Stomach smooth muscle (tissue), 2 donors: Measurements from ENCODE around the gene ZNF335.

ENCODE experiments used
- H3K27ac ChIP-seq: one replicate; pipeline ENCODE4 v1.7.0; 2013; ENCODE audit warnings: mild to moderate bottlenecking, low read length, inconsistent platforms
- H3K27me3 ChIP-seq, 2 donors: one replicate each; pipeline ENCODE4 v1.7.0; 2013; ENCODE audit warnings: low read length in 2 of 2; ENCODE audit not compliant: insufficient read depth in 2 of 2, control insufficient read depth in 1 of 2
- H3K36me3 ChIP-seq, 2 donors: one replicate each; pipeline ENCODE4 v1.7.0; 2013; ENCODE audit warnings: low read length in 2 of 2; ENCODE audit not compliant: control insufficient read depth in 2 of 2, insufficient read depth in 2 of 2
- H3K4me1 ChIP-seq: one replicate; pipeline ENCODE4 v1.7.0; 2013; ENCODE audit warnings: low read length; ENCODE audit not compliant: control insufficient read depth, insufficient read depth
- H3K4me3 ChIP-seq, 2 donors: one replicate each; pipeline ENCODE4 v1.7.0; 2013; ENCODE audit warnings: low read length in 2 of 2
- H3K9ac ChIP-seq, 2 donors: one replicate each; pipeline ENCODE4 v1.7.0; 2013; ENCODE audit warnings: low read length in 2 of 2, mild to moderate bottlenecking in 1 of 2
- H3K9me3 ChIP-seq, 2 donors: one replicate each; pipeline ENCODE4 v1.7.0; 2013; ENCODE audit warnings: low read length in 2 of 2; ENCODE audit not compliant: control insufficient read depth in 2 of 2
- donor health status: healthy.
- donor health status: Pancreatic carcinoma.

Gene ZNF335

GRCh38 chr20:45926731-45927070 is 45.3 kb downstream of the ZNF335 start:
- no peak overlapping the region for H3K9ac ChIP-seq
- no peaks in the 10 kb centered on the region for H3K9me3 ChIP-seq
- H3K36me3 ChIP-seq: no peaks in the 10 kb centered on the region
- H3K4me1 ChIP-seq: peaks cover 10% of the 10 kb centered on the region
- H3K27ac ChIP-seq: no peak overlapping the region
- H3K4me3 ChIP-seq: no peak overlapping the region
- H3K27me3 ChIP-seq: no peaks in the 10 kb centered on the region

DNA sequence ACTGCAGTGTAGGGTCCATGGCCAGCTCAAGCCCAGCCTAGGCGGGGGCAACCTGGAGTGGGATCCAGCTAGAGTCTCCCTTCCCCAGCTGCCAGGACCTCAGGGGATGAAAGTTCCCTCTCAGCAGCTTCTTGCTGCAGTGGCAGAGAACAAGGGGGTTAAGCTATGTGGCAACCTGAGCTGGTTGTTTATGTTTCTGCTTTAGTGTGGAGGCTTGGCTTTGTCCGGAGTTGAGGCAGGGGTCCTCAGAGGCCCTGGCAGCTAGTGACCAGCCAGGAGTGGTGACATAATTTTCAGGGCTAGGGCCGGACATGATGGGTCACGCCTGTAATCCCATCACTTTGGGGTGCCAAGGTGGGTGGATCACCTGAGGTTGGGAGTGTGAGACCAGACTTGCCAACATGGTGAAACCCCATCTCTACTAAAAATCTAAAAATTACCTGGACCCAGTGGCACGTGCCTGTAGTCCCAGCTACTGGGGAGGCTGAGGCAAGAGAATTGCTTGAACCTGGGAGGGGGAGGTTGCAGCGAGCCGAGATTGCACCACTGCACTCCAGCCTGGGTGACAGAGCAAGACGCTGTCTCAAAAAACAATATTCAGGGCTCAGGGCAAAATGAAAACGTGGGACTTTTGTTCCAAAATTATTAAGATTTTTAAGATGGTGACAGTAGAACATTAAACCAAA is 46.0 kb downstream of the ZNF335 start:
- no peaks in the 10 kb centered on the region for H3K27me3 ChIP-seq
- no peaks in the 10 kb centered on the region for H3K36me3 ChIP-seq
- no peak overlapping the region for H3K27ac ChIP-seq
- peaks cover 10% of the 10 kb centered on the region for H3K4me1 ChIP-seq
- H3K9ac ChIP-seq: no peak overlapping the region
- H3K9me3 ChIP-seq: no peaks in the 10 kb centered on the region
- H3K4me3 ChIP-seq: no peak overlapping the region

GRCh38 chr20:45924391-45925261 is 47.4 kb downstream of the ZNF335 start:
- Histone ChIP-seq H3K9ac (peak overlapping the region in 1 of 2 donors; percentile 4), H3K4me3 (no peak overlapping the region)

DNA sequence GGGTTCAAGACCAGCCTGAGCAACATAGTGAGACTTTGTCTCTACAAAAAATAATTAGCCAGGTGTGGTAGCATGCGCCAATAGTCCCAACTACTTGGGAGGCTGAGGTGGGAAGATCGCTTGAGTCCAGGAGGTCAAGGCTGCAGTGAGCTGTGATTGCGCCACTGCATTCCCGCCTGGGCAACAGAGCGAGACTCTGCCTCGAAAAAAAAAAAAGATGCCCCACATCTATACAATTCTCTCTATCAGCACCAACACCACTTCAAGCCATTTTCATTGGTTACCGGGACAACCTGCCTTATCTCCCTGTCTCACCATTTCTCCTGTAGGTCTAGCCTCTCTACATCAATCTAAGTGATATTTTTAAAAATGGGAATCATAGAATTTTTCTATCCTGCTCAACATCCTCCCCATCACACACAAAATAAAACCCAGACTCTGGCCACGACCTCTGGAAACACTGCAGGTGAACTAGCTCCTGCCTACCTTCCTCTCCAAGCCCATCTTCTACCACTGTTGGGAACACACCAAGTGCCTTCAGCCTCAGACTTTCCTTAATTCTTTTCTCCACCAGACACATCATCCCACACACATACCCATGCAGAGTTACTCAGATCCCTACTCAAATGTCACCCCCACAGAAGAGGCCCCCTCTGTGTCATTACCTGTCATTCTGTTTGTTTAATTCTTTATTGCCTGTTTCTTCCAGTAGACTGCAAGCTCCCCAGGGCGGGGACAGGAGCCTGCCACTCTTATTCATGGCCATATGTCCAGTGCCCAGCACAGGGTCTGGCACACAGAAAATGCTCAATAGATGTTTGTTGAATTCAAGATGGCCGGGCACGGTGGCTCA is 50.4 kb downstream of the ZNF335 start:
- H3K27ac ChIP-seq: no peak overlapping the region
- H3K9ac ChIP-seq: no peak overlapping the region
- no peak overlapping the region for H3K4me3 ChIP-seq
- peaks cover 0 to 3% of the 10 kb centered on the region in 2 donors for H3K27me3 ChIP-seq
- H3K9me3 ChIP-seq: no peaks in the 10 kb centered on the region
- no peaks in the 10 kb centered on the region for H3K36me3 ChIP-seq
- peaks cover 14% of the 10 kb centered on the region for H3K4me1 ChIP-seq

More at GRCh38 chr20:45924391-45925261, 47.4 kb downstream of the ZNF335 start:
- Histone ChIP-seq H3K9me3 (no peaks in the 10 kb centered on the region), H3K27ac (no peak overlapping the region), H3K4me1 (peaks cover 11% of the 10 kb centered on the region), H3K36me3 (no peaks in the 10 kb centered on the region), H3K27me3 (no peaks in the 10 kb centered on the region)

- peak overlapping the region; percentile 46 for H3K27ac ChIP-seq
- H3K4me1 ChIP-seq: peaks cover 14% of the 10 kb centered on the region
- H3K36me3 ChIP-seq: no peaks in the 10 kb centered on the region
- H3K27me3 ChIP-seq: peaks cover 0 to 3% of the 10 kb centered on the region in 2 donors
- H3K9ac ChIP-seq: no peak overlapping the region
- H3K4me3 ChIP-seq: no peak overlapping the region
- H3K9me3 ChIP-seq: no peaks in the 10 kb centered on the region
Observed at GRCh38 chr20:45920462-45921336, 51.3 kb downstream of the ZNF335 start.

DNA sequence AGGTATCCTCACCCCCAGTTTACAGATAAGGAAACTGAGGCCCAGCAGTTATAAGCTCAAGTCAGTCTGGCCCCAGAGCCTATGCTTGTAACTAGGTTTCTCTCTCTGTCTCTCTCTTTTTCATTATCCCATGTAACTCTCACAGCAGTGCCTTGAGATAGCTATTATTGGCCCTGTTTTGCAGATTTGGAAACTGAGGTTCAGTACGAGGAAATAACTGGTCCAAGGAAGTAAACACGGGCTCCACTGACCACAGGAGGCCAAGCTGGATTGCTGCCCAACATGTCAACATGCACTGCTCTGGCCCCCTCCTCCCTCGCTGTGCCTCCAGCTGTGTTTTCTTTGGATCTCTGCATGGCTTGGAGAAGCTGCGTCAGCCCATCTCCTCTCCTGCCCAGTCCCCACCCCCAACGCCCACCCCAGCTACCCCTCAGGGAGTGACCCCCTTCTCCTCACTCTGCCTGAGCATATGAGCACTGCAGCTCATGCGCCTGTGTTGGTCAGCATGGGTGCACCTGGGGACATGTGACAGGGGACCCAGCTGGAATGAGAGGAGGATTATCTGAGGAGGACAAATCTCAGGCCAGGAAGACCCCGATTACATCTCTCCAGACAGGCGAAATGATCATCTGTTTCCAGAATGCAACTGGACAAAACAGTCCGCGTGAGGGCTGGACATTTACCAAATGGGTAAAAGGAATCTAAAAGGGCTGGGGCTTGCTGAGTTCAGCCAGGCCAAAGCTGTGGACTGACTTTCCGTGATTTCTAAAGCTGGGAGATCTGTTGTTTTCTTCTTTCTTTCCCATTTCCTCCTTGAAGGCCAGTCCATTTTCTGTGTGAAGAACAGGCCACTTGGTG is 52.2 kb downstream of the ZNF335 start:
- H3K9ac ChIP-seq: no peak overlapping the region
- peaks cover 11% of the 10 kb centered on the region for H3K4me1 ChIP-seq

GRCh38 chr20:45918779-45919537 is 53.0 kb downstream of the ZNF335 start:
- peaks cover 4% of the 10 kb centered on the region for H3K4me1 ChIP-seq
- no peak overlapping the region for H3K9ac ChIP-seq
- no peak overlapping the region for H3K27ac ChIP-seq
- no peaks in the 10 kb centered on the region for H3K9me3 ChIP-seq
- H3K4me3 ChIP-seq: no peak overlapping the region
- H3K27me3 ChIP-seq: peaks cover 0 to 3% of the 10 kb centered on the region in 2 donors
- H3K36me3 ChIP-seq: no peaks in the 10 kb centered on the region

More for the DNA sequence above, 52.2 kb downstream of the ZNF335 start:
- H3K4me3 ChIP-seq: no peak overlapping the region
- no peaks in the 10 kb centered on the region for H3K9me3 ChIP-seq
- peaks cover 0 to 3% of the 10 kb centered on the region in 2 donors for H3K27me3 ChIP-seq
- peak overlapping the region; percentile 46 for H3K27ac ChIP-seq
- H3K36me3 ChIP-seq: no peaks in the 10 kb centered on the region

GRCh38 chr20:45918182-45918737 is 53.7 kb downstream of the ZNF335 start:
- H3K4me1 ChIP-seq: peaks cover 4% of the 10 kb centered on the region
- H3K9ac ChIP-seq: no peak overlapping the region
- H3K36me3 ChIP-seq: no peaks in the 10 kb centered on the region
- H3K27me3 ChIP-seq: peaks cover 0 to 3% of the 10 kb centered on the region in 2 donors
- H3K9me3 ChIP-seq: no peaks in the 10 kb centered on the region
- H3K4me3 ChIP-seq: no peak overlapping the region
- no peak overlapping the region for H3K27ac ChIP-seq

DNA sequence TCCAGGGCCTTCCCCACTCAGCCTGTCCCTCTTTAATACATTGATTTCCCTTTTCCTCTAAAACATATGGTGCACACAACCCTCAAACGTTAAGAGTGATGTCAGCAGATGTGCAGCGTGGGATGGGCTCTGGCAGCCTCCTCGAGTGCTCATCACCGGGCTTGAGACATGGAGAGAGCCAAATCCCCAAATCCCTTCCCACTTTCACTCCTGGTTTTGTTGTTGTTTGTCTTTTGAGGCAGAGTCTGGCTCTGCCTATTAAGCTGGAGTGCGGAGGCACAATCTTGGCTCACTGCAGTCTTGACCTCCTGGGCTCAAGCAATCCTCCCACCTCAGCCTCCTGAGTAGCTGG is 54.2 kb downstream of the ZNF335 start:
- Histone ChIP-seq H3K9ac (no peak overlapping the region), H3K4me1 (peaks cover 4% of the 10 kb centered on the region), H3K9me3 (no peaks in the 10 kb centered on the region)

More for the DNA sequence above, 54.2 kb downstream of the ZNF335 start:
- H3K36me3 ChIP-seq: no peaks in the 10 kb centered on the region
- no peak overlapping the region for H3K27ac ChIP-seq
- H3K4me3 ChIP-seq: no peak overlapping the region
- H3K27me3 ChIP-seq: peaks cover 0 to 3% of the 10 kb centered on the region in 2 donors
